Testis (tissue), 2 donors: ENCODE results near the gene ZNF823.
"Not testable (repeated sequence)": the region's sequence is repeated elsewhere in the genome, so short reads cannot be mapped to it uniquely, and the experiment has no call there.

Experiments
- POLR2A ChIP-seq: fragments of 450-650 bp; IDR thresholded peaks from one replicate; pipeline ENCODE4 v1.6.1; 2017; ENCODE audit warnings: antibody characterized with exemption, mild to moderate bottlenecking, moderate library complexity
- TF ChIP-seq, protein P1 (sequence below), 3 experiments: fragments of 450-650 bp in 2 of 3; fragments of 200-600 bp in 1 of 3; sonication (generic) in 1 of 3; IDR thresholded peaks; one replicate each; pipeline ENCODE4 v1.5.1; 2016 to 2019; ENCODE audit warnings: antibody characterized with exemption in 3 of 3, mild to moderate bottlenecking in 2 of 3, moderate library complexity in 1 of 3

DNA sequence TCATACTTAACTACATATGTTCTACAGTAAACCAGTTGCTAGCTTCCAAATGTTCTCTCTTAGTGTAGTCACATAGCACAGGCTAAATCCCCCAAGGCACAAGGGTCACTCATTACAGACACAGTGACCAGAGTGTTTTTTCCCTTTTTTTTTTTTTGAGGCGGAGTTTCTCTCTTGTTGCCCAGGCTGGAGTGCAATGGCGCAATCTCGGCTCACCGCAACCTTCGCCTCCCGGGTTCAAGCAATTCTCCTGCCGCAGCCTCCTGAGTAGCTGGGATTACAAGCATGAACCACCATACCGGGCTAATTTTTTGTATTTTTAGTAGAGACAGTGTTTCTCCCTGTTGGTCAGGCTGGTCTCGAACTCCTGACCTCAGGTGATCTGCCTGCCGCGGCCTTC lies 37.9 kb upstream of the ZNF823 start:
- TF ChIP-seq, protein P1, sequence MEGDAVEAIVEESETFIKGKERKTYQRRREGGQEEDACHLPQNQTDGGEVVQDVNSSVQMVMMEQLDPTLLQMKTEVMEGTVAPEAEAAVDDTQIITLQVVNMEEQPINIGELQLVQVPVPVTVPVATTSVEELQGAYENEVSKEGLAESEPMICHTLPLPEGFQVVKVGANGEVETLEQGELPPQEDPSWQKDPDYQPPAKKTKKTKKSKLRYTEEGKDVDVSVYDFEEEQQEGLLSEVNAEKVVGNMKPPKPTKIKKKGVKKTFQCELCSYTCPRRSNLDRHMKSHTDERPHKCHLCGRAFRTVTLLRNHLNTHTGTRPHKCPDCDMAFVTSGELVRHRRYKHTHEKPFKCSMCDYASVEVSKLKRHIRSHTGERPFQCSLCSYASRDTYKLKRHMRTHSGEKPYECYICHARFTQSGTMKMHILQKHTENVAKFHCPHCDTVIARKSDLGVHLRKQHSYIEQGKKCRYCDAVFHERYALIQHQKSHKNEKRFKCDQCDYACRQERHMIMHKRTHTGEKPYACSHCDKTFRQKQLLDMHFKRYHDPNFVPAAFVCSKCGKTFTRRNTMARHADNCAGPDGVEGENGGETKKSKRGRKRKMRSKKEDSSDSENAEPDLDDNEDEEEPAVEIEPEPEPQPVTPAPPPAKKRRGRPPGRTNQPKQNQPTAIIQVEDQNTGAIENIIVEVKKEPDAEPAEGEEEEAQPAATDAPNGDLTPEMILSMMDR (IDR thresholded peaks at IDR 0.05): not testable (repeated sequence)
- not testable (repeated sequence) for TF ChIP-seq POLR2A
